Gastroesophageal sphincter (tissue), 4 donors: ENCODE data around the gene KLHDC7B. TPM values are rescaled to one million over a fixed set of nuclear protein-coding genes. Genes with fewer than 3 reads are reported as not detected.

Source experiments
- ATAC-seq: fragments of 150-250 bp; one replicate; pipeline ENCODE4 v1.9.1; 2016; ENCODE audit warnings: mild to moderate bottlenecking, moderate library complexity
- H3K27ac ChIP-seq, 4 donors: fragments of 200-600 bp; sonication (generic) in 3 of 4; 1 replicate in 3 of 4; 2 replicates in 1 of 4; pipeline ENCODE4 v1.5.1; 2016 to 2019
- H3K27me3 ChIP-seq: fragments of 200-600 bp; sonication (generic); one replicate; pipeline ENCODE4 v1.5.1; 2019
- H3K36me3 ChIP-seq, 2 donors: fragments of 200-600 bp; sonication (generic); one replicate each; pipeline ENCODE4 v1.5.1; 2019; ENCODE audit warnings: control low read depth in 1 of 2
- H3K4me1 ChIP-seq, 3 donors: fragments of 200-600 bp; sonication (generic); 1 replicate in 2 of 3; 2 replicates in 1 of 3; pipeline ENCODE4 v1.5.1; 2016 to 2019; ENCODE audit warnings: control low read depth in 2 of 3
- H3K4me3 ChIP-seq, 2 donors: fragments of 200-600 bp; sonication (generic); one replicate each; pipeline ENCODE4 v1.5.1; 2019; ENCODE audit warnings: mild to moderate bottlenecking in 1 of 2, moderate library complexity in 1 of 2
- H3K9me3 ChIP-seq, 3 donors: fragments of 200-600 bp; sonication (generic); one replicate each; pipeline ENCODE4 v1.5.1; 2017 to 2019; ENCODE audit warnings: control low read depth in 2 of 3
- EP300 ChIP-seq: sonication (generic); formaldehyde crosslinking; IDR thresholded peaks from one replicate; pipeline ENCODE4 v1.6.1; 2017; ENCODE audit warnings: antibody characterized with exemption, mild to moderate bottlenecking
- POLR2A ChIP-seq, 2 donors: fragments of 450-650 bp; IDR thresholded peaks; one replicate each; pipeline ENCODE4 v1.6.1; 2017; ENCODE audit warnings: antibody characterized with exemption in 2 of 2, mild to moderate bottlenecking in 2 of 2, moderate library complexity in 1 of 2
- POLR2AphosphoS5 ChIP-seq: sonication (generic); formaldehyde crosslinking; IDR thresholded peaks from one replicate; pipeline ENCODE4 v1.6.1; 2017; ENCODE audit warnings: antibody characterized with exemption
- WGBS, 2 donors: methylation state at CpG; one replicate each; pipeline ENCODE4 v1.1.5; 2018; ENCODE audit warnings: low coverage in 1 of 2; 5-methylcytosine and 5-hydroxymethylcytosine counted together
- total RNA-seq, 4 donors: library from RNA; depleted of rRNA; stranded (reverse); fragments of >200 nt; gene quantifications; one replicate each; pipeline ENCODE4 v1.1.0, GENCODE V29; 2016
- TF ChIP-seq, protein P1 (sequence below), 4 experiments: fragments of 200-600 bp in 2 of 4; fragments of 450-650 bp in 2 of 4; sonication (generic) in 1 of 4; IDR thresholded peaks; one replicate each; pipeline ENCODE4 v1.5.1; 2017 to 2019; ENCODE audit warnings: antibody characterized with exemption in 4 of 4, mild to moderate bottlenecking in 2 of 4, moderate library complexity in 2 of 4

The KLHDC7B gene
- total RNA-seq, 4 donors from 2014 or later, result 0.08 to 0.31 (median 0.27) TPM; not detected in 1

DNA sequence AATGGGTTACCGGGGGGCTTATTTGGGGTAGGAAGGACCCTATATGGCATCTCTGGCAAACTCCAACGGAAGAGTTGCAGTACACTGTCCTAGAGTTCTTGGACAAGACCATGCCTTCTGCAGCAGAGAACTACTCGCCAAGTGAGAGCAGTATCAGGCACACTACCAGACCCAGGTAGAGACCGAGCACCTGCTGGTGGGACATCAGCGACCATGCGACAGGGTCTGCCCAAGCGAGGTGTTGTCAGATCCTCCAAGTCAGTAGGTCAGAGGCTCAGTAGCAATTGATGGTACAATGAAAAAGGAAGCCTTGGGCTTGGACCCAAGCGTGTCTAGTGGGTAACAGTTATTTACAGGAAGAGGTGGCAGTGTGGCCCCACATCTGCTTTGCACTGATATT lies 40.1 kb downstream of the KLHDC7B start:
- Histone ChIP-seq H3K27me3 (no peaks in the 10 kb centered on the region), H3K9me3 (no peaks in the 10 kb centered on the region), H3K27ac (no peak overlapping the region), H3K36me3 (no peaks in the 10 kb centered on the region), H3K4me3 (no peak overlapping the region), H3K4me1 (peaks cover 0 to 21% (median 14%) of the 10 kb centered on the region in 3 donors)
- TF ChIP-seq EP300 (no peak), POLR2A (IDR thresholded peaks at IDR 0.05) (no peak), POLR2AphosphoS5 (no peak)
- TF ChIP-seq, protein P1, sequence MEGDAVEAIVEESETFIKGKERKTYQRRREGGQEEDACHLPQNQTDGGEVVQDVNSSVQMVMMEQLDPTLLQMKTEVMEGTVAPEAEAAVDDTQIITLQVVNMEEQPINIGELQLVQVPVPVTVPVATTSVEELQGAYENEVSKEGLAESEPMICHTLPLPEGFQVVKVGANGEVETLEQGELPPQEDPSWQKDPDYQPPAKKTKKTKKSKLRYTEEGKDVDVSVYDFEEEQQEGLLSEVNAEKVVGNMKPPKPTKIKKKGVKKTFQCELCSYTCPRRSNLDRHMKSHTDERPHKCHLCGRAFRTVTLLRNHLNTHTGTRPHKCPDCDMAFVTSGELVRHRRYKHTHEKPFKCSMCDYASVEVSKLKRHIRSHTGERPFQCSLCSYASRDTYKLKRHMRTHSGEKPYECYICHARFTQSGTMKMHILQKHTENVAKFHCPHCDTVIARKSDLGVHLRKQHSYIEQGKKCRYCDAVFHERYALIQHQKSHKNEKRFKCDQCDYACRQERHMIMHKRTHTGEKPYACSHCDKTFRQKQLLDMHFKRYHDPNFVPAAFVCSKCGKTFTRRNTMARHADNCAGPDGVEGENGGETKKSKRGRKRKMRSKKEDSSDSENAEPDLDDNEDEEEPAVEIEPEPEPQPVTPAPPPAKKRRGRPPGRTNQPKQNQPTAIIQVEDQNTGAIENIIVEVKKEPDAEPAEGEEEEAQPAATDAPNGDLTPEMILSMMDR (IDR thresholded peaks at IDR 0.05), result no peak
- 64% methylated on average over 3 of the region's 8 CpGs; no CpG with 5 or more reads in 1 of the 2 donors for WGBS, 2 donors
- no peak for ATAC-seq

DNA sequence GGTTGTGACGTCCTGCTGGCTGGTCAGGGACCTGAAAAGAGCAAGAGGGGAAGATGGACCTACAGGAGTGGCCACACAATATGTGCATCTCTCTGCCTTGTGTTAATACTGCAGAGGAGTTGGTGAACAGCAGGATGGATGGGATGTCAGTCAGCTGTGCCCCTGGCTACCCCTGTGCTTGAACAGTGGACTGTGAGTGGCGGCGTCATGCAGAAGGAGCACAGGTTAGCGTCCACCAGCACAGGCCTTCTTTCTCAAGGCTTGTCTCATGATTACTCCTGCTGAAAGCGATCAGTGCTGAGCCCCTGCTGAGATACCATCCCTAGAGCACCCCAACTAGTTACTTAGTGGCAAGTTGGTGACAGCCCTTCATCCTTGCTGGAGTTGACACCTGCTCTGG lies 40.7 kb downstream of the KLHDC7B start:
- Histone ChIP-seq H3K27me3 (no peaks in the 10 kb centered on the region), H3K27ac (no peak overlapping the region), H3K36me3 (no peaks in the 10 kb centered on the region), H3K4me1 (peaks cover 0 to 16% (median 12%) of the 10 kb centered on the region in 3 donors), H3K4me3 (no peak overlapping the region), H3K9me3 (no peaks in the 10 kb centered on the region)
- ATAC-seq, result no peak
- no peak for TF ChIP-seq POLR2AphosphoS5
- TF ChIP-seq POLR2A (IDR thresholded peaks at IDR 0.05), result no peak
- TF ChIP-seq, protein P1 (IDR thresholded peaks at IDR 0.05), result no peak
- TF ChIP-seq EP300, result no peak
- WGBS, 2 donors, result 57 to 70% methylated on average over 1 to 5 of the region's 5 CpGs

DNA sequence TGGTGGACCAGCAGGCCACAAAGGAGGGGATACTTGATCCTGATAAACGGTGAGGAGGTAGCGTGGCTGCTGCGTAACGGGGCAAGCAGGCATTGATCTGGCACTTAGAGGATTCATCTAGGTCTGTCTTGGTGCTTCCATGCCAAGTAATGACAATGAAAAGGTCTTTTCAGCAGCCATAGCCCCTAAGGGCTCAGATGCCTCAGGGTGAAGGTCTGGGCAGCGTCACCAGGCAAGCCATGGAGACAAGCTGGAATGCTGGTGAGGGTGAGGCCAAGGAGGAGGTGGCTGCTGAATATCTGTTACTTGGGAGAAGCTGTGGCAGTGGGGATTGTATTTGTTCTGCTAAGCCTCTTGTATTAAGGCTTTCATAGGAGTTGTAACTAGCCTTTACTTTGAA lies 41.7 kb downstream of the KLHDC7B start:
- no peak for ATAC-seq

DNA sequence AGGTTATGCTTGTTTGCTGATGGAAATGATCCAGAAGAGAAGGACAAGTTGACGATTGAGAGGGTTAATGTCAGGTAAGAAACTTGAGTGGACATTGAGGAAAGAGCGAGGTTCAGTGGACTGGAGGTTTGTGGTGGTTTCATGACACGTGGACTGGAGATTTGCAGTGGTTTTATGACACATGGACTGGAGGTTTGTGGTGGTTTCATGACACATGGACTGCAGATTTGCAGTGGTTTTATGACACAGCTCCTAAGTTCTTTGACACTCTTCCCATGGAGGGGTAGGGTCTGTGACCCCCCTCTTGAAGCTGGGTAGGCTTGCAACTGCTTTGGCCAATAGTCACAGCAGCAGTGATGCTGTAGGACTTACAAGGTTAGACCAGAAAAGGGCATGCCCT lies 49.5 kb downstream of the KLHDC7B start:
- Histone ChIP-seq H3K36me3 (peaks cover 0 to 7% of the 10 kb centered on the region in 2 donors), H3K27me3 (peaks cover 27% of the 10 kb centered on the region), H3K4me3 (no peak overlapping the region), H3K4me1 (peaks cover 0 to 6% (median 3%) of the 10 kb centered on the region in 3 donors), H3K9me3 (no peaks in the 10 kb centered on the region), H3K27ac (no peak overlapping the region)
- 81 to 83% methylated on average over 3 of the region's 3 CpGs for WGBS, 2 donors
- ATAC-seq, result no peak
- TF ChIP-seq POLR2A (IDR thresholded peaks at IDR 0.05) (no peak), EP300 (no peak), POLR2AphosphoS5 (no peak)
- TF ChIP-seq, protein P1 (IDR thresholded peaks at IDR 0.05), result no peak

More for the DNA sequence above, 41.7 kb downstream of the KLHDC7B start:
- Histone ChIP-seq H3K27me3 (no peaks in the 10 kb centered on the region), H3K4me1 (peaks cover 0 to 9% (median 7%) of the 10 kb centered on the region in 3 donors), H3K27ac (no peak overlapping the region), H3K9me3 (no peaks in the 10 kb centered on the region), H3K36me3 (no peaks in the 10 kb centered on the region), H3K4me3 (no peak overlapping the region)
- WGBS, 2 donors, result 78% methylated on average over 4 of the region's 5 CpGs; no CpG with 5 or more reads in 1 of the 2 donors
- TF ChIP-seq POLR2A (IDR thresholded peaks at IDR 0.05), result no peak
- no peak for TF ChIP-seq POLR2AphosphoS5
- TF ChIP-seq, protein P1 (IDR thresholded peaks at IDR 0.05), result no peak
- TF ChIP-seq EP300, result no peak

DNA sequence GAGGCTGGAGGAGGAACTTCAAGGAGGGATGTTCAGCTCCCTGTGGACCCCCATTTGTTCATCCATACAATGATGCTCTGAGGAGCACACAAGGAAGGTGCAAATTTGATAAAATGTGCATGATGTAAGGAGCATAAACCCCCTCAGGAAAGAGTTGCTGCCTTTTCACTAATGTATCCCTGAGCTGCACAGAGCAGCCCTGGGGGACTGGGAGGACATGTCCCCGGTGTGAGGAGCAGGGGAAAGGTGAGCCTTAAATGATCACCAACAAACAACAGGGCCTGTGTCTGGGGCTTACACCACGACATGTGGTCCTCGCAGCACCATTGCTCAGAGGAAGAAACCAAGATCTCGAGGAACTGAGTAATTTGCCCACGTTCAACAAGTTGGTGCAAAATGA lies 51.4 kb downstream of the KLHDC7B start:
- Histone ChIP-seq H3K36me3 (peaks cover 0 to 7% of the 10 kb centered on the region in 2 donors), H3K4me1 (peaks cover 0 to 19% (median 3%) of the 10 kb centered on the region in 3 donors), H3K27me3 (peaks cover 46% of the 10 kb centered on the region), H3K9me3 (no peaks in the 10 kb centered on the region), H3K4me3 (no peak overlapping the region), H3K27ac (no peak overlapping the region)
- no peak for ATAC-seq
- WGBS, 2 donors, result 90 to 94% methylated on average over 2 to 3 of the region's 5 CpGs
- TF ChIP-seq POLR2AphosphoS5 (no peak), POLR2A (IDR thresholded peaks at IDR 0.05) (no peak), EP300 (no peak)
- TF ChIP-seq, protein P1 (IDR thresholded peaks at IDR 0.05), result no peak
